ENCODE measurements around the gene LTN1. TPM values are rescaled to one million over a fixed set of nuclear protein-coding genes. Genes with fewer than 3 reads are reported as not detected.

The LTN1 gene
- total and polyA plus RNA-seq, 2 of the 13 experiments (the other 11 are each of a cell fraction or from before 2014, with no cell fraction given): 6.7 to 24.6 TPM

GRCh38 chr21:28986677-28987076 lies 6.0 kb downstream of the LTN1 start:
- FAIRE-seq (no peak), ATAC-seq (no peak), DNase-seq (ENCODE audit: low spot score) (no peak)
- no peak overlapping the region for H3K27ac ChIP-seq (ENCODE audit: extremely low read length, insufficient read depth, low read length)
- TF ChIP-seq, protein P1, sequence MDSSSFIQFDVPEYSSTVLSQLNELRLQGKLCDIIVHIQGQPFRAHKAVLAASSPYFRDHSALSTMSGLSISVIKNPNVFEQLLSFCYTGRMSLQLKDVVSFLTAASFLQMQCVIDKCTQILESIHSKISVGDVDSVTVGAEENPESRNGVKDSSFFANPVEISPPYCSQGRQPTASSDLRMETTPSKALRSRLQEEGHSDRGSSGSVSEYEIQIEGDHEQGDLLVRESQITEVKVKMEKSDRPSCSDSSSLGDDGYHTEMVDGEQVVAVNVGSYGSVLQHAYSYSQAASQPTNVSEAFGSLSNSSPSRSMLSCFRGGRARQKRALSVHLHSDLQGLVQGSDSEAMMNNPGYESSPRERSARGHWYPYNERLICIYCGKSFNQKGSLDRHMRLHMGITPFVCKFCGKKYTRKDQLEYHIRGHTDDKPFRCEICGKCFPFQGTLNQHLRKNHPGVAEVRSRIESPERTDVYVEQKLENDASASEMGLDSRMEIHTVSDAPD (CRISPR knock-in tag; IDR thresholded peaks at IDR 0.05): no peak
- TF ChIP-seq SMYD3 (CRISPR knock-in tag; IDR thresholded peaks at IDR 0.05) (no peak), KDM5B (CRISPR knock-in tag; IDR thresholded peaks at IDR 0.05; ENCODE audit: borderline replicate concordance) (no peak), RARG (CRISPR knock-in tag; IDR thresholded peaks at IDR 0.05; ENCODE audit: low read depth) (no peak), MAX (IDR thresholded peaks at IDR 0.05) (no peak), ZNF577 (CRISPR knock-in tag; IDR thresholded peaks at IDR 0.05; ENCODE audit: borderline replicate concordance, low read depth) (no peak), MXD4 (CRISPR knock-in tag; IDR thresholded peaks at IDR 0.05) (no peak), ZNF326 (CRISPR knock-in tag; IDR thresholded peaks at IDR 0.05; ENCODE audit: borderline replicate concordance) (no peak), BHLHE40 (IDR thresholded peaks at IDR 0.05; ENCODE audit: low read length) (no peak)
- TF ChIP-seq, protein P2, sequence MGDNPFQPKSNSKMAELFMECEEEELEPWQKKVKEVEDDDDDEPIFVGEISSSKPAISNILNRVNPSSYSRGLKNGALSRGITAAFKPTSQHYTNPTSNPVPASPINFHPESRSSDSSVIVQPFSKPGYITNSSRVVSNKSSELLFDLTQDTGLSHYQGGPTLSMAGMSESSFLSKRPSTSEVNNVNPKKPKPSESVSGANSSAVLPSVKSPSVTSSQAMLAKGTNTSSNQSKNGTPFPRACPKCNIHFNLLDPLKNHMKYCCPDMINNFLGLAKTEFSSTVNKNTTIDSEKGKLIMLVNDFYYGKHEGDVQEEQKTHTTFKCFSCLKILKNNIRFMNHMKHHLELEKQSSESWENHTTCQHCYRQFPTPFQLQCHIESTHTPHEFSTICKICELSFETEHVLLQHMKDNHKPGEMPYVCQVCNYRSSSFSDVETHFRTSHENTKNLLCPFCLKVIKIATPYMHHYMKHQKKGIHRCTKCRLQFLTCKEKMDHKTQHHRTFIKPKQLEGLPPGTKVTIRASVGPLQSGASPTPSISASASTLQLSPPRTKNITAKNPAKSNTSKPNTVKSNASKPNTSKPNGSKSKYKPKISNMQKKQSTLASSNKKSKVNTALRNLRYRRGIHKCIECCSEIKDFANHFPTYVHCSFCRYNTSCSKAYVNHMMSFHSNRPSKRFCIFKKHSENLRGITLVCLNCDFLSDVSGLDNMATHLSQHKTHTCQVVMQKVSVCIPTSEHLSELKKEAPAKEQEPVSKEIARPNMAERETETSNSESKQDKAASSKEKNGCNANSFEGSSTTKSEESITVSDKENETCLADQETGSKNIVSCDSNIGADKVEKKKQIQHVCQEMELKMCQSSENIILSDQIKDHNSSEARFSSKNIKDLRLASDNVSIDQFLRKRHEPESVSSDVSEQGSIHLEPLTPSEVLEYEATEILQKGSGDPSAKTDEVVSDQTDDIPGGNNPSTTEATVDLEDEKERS (CRISPR knock-in tag; IDR thresholded peaks at IDR 0.05): no peak
- 97% methylated on average over 4 of the region's 4 CpGs for WGBS (ENCODE audit: low lambda C conversion rate)
- intact Hi-C loops (cut with micrococcal nuclease; ENCODE audit: unreplicated experiment) (no loop called here), in situ Hi-C loops (cut with HindIII; ENCODE audit: extremely low pct_ligation_motif_present, low pct_unique_long_range_greater_than_20kb) (no loop called here)
- no peak overlapping the region for H3K4me3 ChIP-seq (replicated peaks in 1 of 3; ENCODE audit: insufficient read depth in 1 of 3, low read depth in 2 of 3, low read length in 3 of 3)
- no TSS peak for BruUV-seq (replicated peaks)
- H3K36me3 ChIP-seq (replicated peaks in 1 of 2; ENCODE audit: control insufficient read depth in 1 of 2, insufficient read depth in 2 of 2, low read length in 2 of 2): peaks cover 8 to 44% of the 10 kb centered on the region in 2 experiments
- H3K4me2 ChIP-seq (ENCODE audit: low read depth, low read length): no peak overlapping the region
- ChIA-PET POLR2A (no interaction called here), CTCF (ENCODE audit: low intra/inter-chr PET ratio, low total read pairs) (no interaction called here)
- H3K9me3 ChIP-seq (ENCODE audit: low read length): no peaks in the 10 kb centered on the region
- H3K27me3 ChIP-seq (ENCODE audit: control insufficient read depth in 1 of 2, insufficient read depth in 2 of 2, low read length in 2 of 2): no peaks in the 10 kb centered on the region
- no peak overlapping the region for H3K9ac ChIP-seq (ENCODE audit: insufficient read depth, low read depth, low read length)
- H3K79me2 ChIP-seq (ENCODE audit: insufficient read depth, low read length): peaks cover 39% of the 10 kb centered on the region
- H4K20me1 ChIP-seq (ENCODE audit: insufficient read depth, low read length): no peaks in the 10 kb centered on the region
- no peak overlapping the region for H2AFZ ChIP-seq (ENCODE audit: low read length)
- H3K4me1 ChIP-seq (ENCODE audit: insufficient read depth, low read length): peaks cover 21% of the 10 kb centered on the region

Data from HepG2 (cell line).